H1 (cell line): ENCODE results near the gene SCAMP5. TPM values are rescaled to one million over a fixed set of nuclear protein-coding genes. Genes with fewer than 3 reads are reported as not detected.

ENCODE experiments used
- CTCF ChIP-seq, 3 experiments: IDR thresholded peaks; 1 replicate in 2 of 3; 2 replicates in 1 of 3; pipeline versions ENCODE4 v1.5.1 to v1.6.1; 2011; ENCODE audit warnings: low read length in 3 of 3, mild to moderate bottlenecking in 3 of 3, inconsistent platforms in 2 of 3, low read depth in 1 of 3, moderate library complexity in 1 of 3; ENCODE audit not compliant: insufficient read depth in 1 of 3; ENCODE audit errors: control extremely low read depth in 1 of 3
- RBBP5 ChIP-seq: IDR thresholded peaks from 2 replicates; pipeline ENCODE4 v1.7.1; 2012; ENCODE audit warnings: low read depth, mild to moderate bottlenecking, inconsistent platforms, low read length, moderate library complexity, borderline replicate concordance
- RFX5 ChIP-seq: IDR thresholded peaks from 2 replicates; pipeline ENCODE4 v1.6.1; 2011; ENCODE audit warnings: low read depth, low read length, improper control_type of control experiment, borderline replicate concordance
- polyA plus RNA-seq, 7 experiments: library from polyadenylated mRNA; depleted of rRNA in 3 of 7; stranded (reverse) in 5 of 7; unstranded in 2 of 7; fragments of >200 nt in 5 of 7; fragments of 200-250 nt in 2 of 7; gene quantifications; 1 replicate in 5 of 7; 2 replicates in 1 of 7; 4 replicates in 1 of 7; pipeline versions ENCODE4 v1.2.1 to v1.2.3, GENCODE V29; 2011 to 2013; ENCODE audit warnings: missing spikeins in 2 of 7, mixed read lengths in 2 of 7
- total RNA-seq: library from RNA; stranded (reverse); fragmentation: NEBNext Ultra II Directional; extraction: Animal tissue kit (Norgen Biotek cat#: 25700); gene quantifications from 2 replicates; pipeline ENCODE4 v1.2.1, GENCODE V29; 2021
- TF ChIP-seq, protein P1 (sequence below): IDR thresholded peaks from 2 replicates; pipeline ENCODE4 v1.6.1; 2012; ENCODE audit warnings: inconsistent platforms

SCAMP5 gene
- total and polyA plus RNA-seq, 2 of the 8 experiments (the other 6 are each of a cell fraction or from before 2014, with no cell fraction given), result 55.4 to 94.7 TPM

DNA sequence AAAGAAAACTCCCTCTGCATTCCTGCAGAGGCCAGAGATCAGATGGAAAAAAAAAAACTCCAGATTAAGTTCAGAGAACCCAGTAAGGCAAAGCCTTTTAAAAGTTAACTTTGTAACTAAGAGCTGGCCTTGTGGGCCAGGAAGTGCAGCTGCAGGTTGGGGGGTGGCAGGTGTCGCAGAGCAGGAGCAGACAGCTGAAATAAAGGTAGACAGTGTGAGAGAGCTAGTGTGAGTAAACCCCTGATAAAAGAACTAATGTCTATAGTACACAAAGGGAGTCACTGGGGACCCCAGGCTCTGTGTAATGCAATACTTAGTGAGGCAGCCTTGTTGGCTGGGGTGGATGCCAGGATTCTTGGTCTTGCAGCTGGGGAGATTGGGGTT, 70.1 kb downstream of the SCAMP5 start (continued):
- TF ChIP-seq CTCF (IDR thresholded peaks at IDR 0.05; ENCODE audit: control extremely low read depth in 1 of 3, insufficient read depth in 1 of 3, low read depth in 1 of 3, low read length in 3 of 3) (no peak), RBBP5 (no peak), RFX5 (no peak)
- TF ChIP-seq, protein P1, sequence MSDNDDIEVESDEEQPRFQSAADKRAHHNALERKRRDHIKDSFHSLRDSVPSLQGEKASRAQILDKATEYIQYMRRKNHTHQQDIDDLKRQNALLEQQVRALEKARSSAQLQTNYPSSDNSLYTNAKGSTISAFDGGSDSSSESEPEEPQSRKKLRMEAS, result no peak
